IMR-90 (cell line): ENCODE data around the gene SEMA4D. TPM values are rescaled to one million over a fixed set of nuclear protein-coding genes. Genes with fewer than 3 reads are reported as not detected.

Source experiments
- ATAC-seq: fragments of 200-7000 bp; cut with Tn5 transposase; 2 replicates; pipeline ENCODE4 v1.9.1; 2020; ENCODE audit warnings: low read depth, mild to moderate bottlenecking, moderate library complexity
- BruUV-seq: library from RNA; stranded (reverse); fragments of 400-500 nt; replicated peaks from 2 replicates; lab custom pipeline; 2021; lab: Mats Ljungman, UMichigan
- CTCF ChIA-PET: fragments of 300-600 bp; formaldehyde crosslinking; extraction: SDS; loops from one replicate; lab custom pipeline; 2021; ENCODE audit warnings: antibody characterized with exemption; lab: Yijun Ruan, JAX
- POLR2A ChIA-PET: fragments of 300-600 bp; sonication (Branson Sonifier 250); formaldehyde crosslinking; loops from one replicate; lab custom pipeline; 2022; ENCODE audit warnings: antibody characterized with exemption; ENCODE audit not compliant: unreplicated experiment; lab: Charles Lee
- DNase-seq: peaks from one replicate; pipeline ENCODE4 v3.0.0; 2013
- H2AFZ ChIP-seq: replicated peaks from 2 replicates; pipeline ENCODE3; 2013; ENCODE audit warnings: low read length, mild to moderate bottlenecking; ENCODE audit not compliant: poor library complexity
- H2AK5ac ChIP-seq: 2 replicates; pipeline ENCODE4 v1.6.1; 2013; ENCODE audit warnings: low read depth, low read length, inconsistent platforms
- H2AK9ac ChIP-seq: replicated peaks from 2 replicates; pipeline ENCODE3; 2013; ENCODE audit warnings: mild to moderate bottlenecking, low read depth, low read length, moderate library complexity; ENCODE audit not compliant: poor library complexity
- H2BK120ac ChIP-seq: 2 replicates; pipeline ENCODE4 v1.6.1; 2013; ENCODE audit warnings: low read depth, low read length, inconsistent platforms
- H2BK15ac ChIP-seq: 3 replicates; pipeline ENCODE4 v1.6.1; 2013; ENCODE audit warnings: low read depth, low read length, inconsistent platforms
- H2BK20ac ChIP-seq: 2 replicates; pipeline ENCODE4 v1.6.1; 2013; ENCODE audit warnings: low read depth, mild to moderate bottlenecking, inconsistent platforms, low read length, moderate library complexity
- H2BK5ac ChIP-seq: 2 replicates; pipeline ENCODE4 v1.6.1; 2013; ENCODE audit warnings: mild to moderate bottlenecking, low read depth, low read length, inconsistent platforms; ENCODE audit not compliant: poor library complexity, severe bottlenecking
- H3K14ac ChIP-seq: replicated peaks from 2 replicates; pipeline ENCODE4 v1.6.1; 2013; ENCODE audit warnings: low read depth, low read length, inconsistent platforms
- H3K18ac ChIP-seq: 2 replicates; pipeline ENCODE4 v1.6.1; 2013; ENCODE audit warnings: low read depth, low read length, control low read depth
- H3K23ac ChIP-seq: 2 replicates; pipeline ENCODE4 v1.6.1; 2013; ENCODE audit warnings: low read depth, low read length, inconsistent platforms
- H3K27ac ChIP-seq: 2 replicates; pipeline ENCODE4 v1.5.1; 2013; ENCODE audit warnings: mild to moderate bottlenecking, control low read depth, low read length; ENCODE audit not compliant: insufficient read depth
- H3K27me3 ChIP-seq: 2 replicates; pipeline ENCODE4 v1.6.1; 2013; ENCODE audit warnings: low read length; ENCODE audit not compliant: control insufficient read depth, insufficient read depth
- H3K36me3 ChIP-seq: 2 replicates; pipeline ENCODE4 v1.6.1; 2013; ENCODE audit warnings: low read length, mixed read lengths; ENCODE audit not compliant: control insufficient read depth, insufficient read depth
- H3K4ac ChIP-seq: 2 replicates; pipeline ENCODE4 v1.6.1; 2013; ENCODE audit warnings: low read depth, low read length, inconsistent platforms
- H3K4me1 ChIP-seq: 2 replicates; pipeline ENCODE4 v1.6.1; 2013; ENCODE audit warnings: low read length, mixed read lengths; ENCODE audit not compliant: control insufficient read depth, insufficient read depth
- H3K4me2 ChIP-seq: 2 replicates; pipeline ENCODE4 v1.6.1; 2013; ENCODE audit warnings: low read depth, mild to moderate bottlenecking, control low read depth, low read length, moderate library complexity
- H3K4me3 ChIP-seq: 2 replicates; pipeline ENCODE4 v1.5.1; 2013; ENCODE audit warnings: low read depth, mild to moderate bottlenecking, control low read depth, low read length, moderate library complexity; ENCODE audit not compliant: insufficient read depth
- H3K56ac ChIP-seq: 2 replicates; pipeline ENCODE4 v1.6.1; 2013; ENCODE audit warnings: low read length, inconsistent platforms; ENCODE audit not compliant: insufficient read depth; ENCODE audit errors: extremely low read depth
- H3K79me1 ChIP-seq, 2 experiments: 2 replicates each; pipeline ENCODE4 v1.6.1; 2013; ENCODE audit warnings: low read length in 2 of 2, inconsistent platforms in 1 of 2, low read depth in 1 of 2
- H3K9ac ChIP-seq: 2 replicates; pipeline ENCODE4 v1.6.1; 2013; ENCODE audit warnings: low read depth, low read length, control low read depth
- H3K9me1 ChIP-seq: 2 replicates; pipeline ENCODE4 v1.6.1; 2013; ENCODE audit warnings: low read length, inconsistent platforms; ENCODE audit not compliant: insufficient read depth
- H3K9me3 ChIP-seq: 2 replicates; pipeline ENCODE4 v1.6.1; 2013; ENCODE audit warnings: low read length; ENCODE audit not compliant: control insufficient read depth, insufficient read depth
- H4K20me1 ChIP-seq: 2 replicates; pipeline ENCODE4 v1.6.1; 2013; ENCODE audit warnings: low read length, inconsistent platforms; ENCODE audit not compliant: insufficient read depth
- H4K5ac ChIP-seq: 2 replicates; pipeline ENCODE4 v1.6.1; 2013; ENCODE audit warnings: mild to moderate bottlenecking, low read depth, low read length, control low read depth
- H4K8ac ChIP-seq, 2 experiments: 2 replicates each; pipeline ENCODE4 v1.6.1; 2013; ENCODE audit warnings: low read depth in 2 of 2, low read length in 2 of 2, control low read depth in 1 of 2, inconsistent platforms in 1 of 2
- H4K91ac ChIP-seq: 2 replicates; pipeline ENCODE4 v1.6.1; 2013; ENCODE audit warnings: low read depth, low read length, inconsistent platforms; ENCODE audit not compliant: insufficient read depth
- BHLHE40 ChIP-seq: fragments of 150-350 bp; IDR thresholded peaks from 2 replicates; pipeline ENCODE4 v1.6.1; 2016; ENCODE audit warnings: mild to moderate bottlenecking, low read depth, low read length
- CEBPB ChIP-seq: IDR thresholded peaks from 2 replicates; pipeline ENCODE4 v1.6.1; 2012; ENCODE audit warnings: low read depth, low read length, improper control_type of control experiment
- CHD1 ChIP-seq: IDR thresholded peaks from 2 replicates; pipeline ENCODE4 v1.6.1; 2012; ENCODE audit warnings: low read depth, low read length, improper control_type of control experiment
- FOS ChIP-seq: fragments of 150-350 bp; IDR thresholded peaks from 2 replicates; pipeline ENCODE4 v1.6.1; 2016; ENCODE audit warnings: low read depth, low read length
- MAFK ChIP-seq: IDR thresholded peaks from 2 replicates; pipeline ENCODE4 v1.6.1; 2012; ENCODE audit warnings: low read depth, low read length, improper control_type of control experiment
- MAZ ChIP-seq: IDR thresholded peaks from 2 replicates; pipeline ENCODE4 v1.6.1; 2012; ENCODE audit warnings: low read depth, mild to moderate bottlenecking, low read length, improper control_type of control experiment, moderate library complexity, borderline replicate concordance
- MXI1 ChIP-seq: IDR thresholded peaks from 2 replicates; pipeline ENCODE4 v1.6.1; 2012; ENCODE audit warnings: low read depth, mild to moderate bottlenecking, low read length, moderate library complexity, borderline replicate concordance
- NFE2L2 ChIP-seq: fragments of 150-350 bp; IDR thresholded peaks from 2 replicates; pipeline ENCODE4 v1.6.1; 2016; ENCODE audit warnings: low read depth, mild to moderate bottlenecking, low read length
- POLR2A ChIP-seq: IDR thresholded peaks from 2 replicates; pipeline ENCODE4 v1.6.1; 2012; ENCODE audit warnings: mild to moderate bottlenecking, low read depth, low read length
- RAD21 ChIP-seq: IDR thresholded peaks from 2 replicates; pipeline ENCODE4 v1.6.1; 2012; ENCODE audit warnings: low read length, improper control_type of control experiment
- RCOR1 ChIP-seq: IDR thresholded peaks from 2 replicates; pipeline ENCODE4 v1.6.1; 2012; ENCODE audit warnings: mild to moderate bottlenecking, low read length, improper control_type of control experiment; ENCODE audit not compliant: insufficient replicate concordance
- RFX5 ChIP-seq: IDR thresholded peaks from 2 replicates; pipeline ENCODE4 v1.8.0; 2012; ENCODE audit warnings: low read depth, mild to moderate bottlenecking, low read length, moderate library complexity
- SMC3 ChIP-seq: fragments of 150-350 bp; IDR thresholded peaks from 2 replicates; pipeline ENCODE4 v1.6.1; 2016; ENCODE audit warnings: low read depth, mild to moderate bottlenecking, antibody characterized with exemption, low read length, moderate library complexity
- USF2 ChIP-seq: fragments of 150-350 bp; IDR thresholded peaks from 2 replicates; pipeline ENCODE4 v1.6.1; 2017; ENCODE audit warnings: mild to moderate bottlenecking, antibody characterized with exemption, low read length, low read depth
- WGBS, 2 experiments: methylation state at CpG; one replicate each; pipeline versions ENCODE4 v1.1.5 to v1.1.7; 2013; ENCODE audit warnings: missing lambda C conversion rate in 2 of 2; ENCODE audit not compliant: insufficient read length in 1 of 2; ENCODE audit errors: extremely low coverage in 2 of 2; 5-methylcytosine and 5-hydroxymethylcytosine counted together
- dilution Hi-C: fragments of 300-500 bp; cut with HindIII; formaldehyde crosslinking; loops from one replicate; pipeline ENCODE4 v1.14.3; 2018; ENCODE audit warnings: low sequenced_read_pairs; ENCODE audit not compliant: unreplicated experiment
- in situ Hi-C: fragments of 300-500 bp; cut with MboI; formaldehyde crosslinking; loops from 3 replicates; pipeline ENCODE4 v1.14.3; 2019; ENCODE audit warnings: low sequenced_read_pairs, inconsistent platforms, mixed read lengths
- intact Hi-C: fragments of 100-400 bp; cut with micrococcal nuclease; formaldehyde crosslinking; loops from 2 replicates; pipeline ENCODE4 v1.10.0; 2022
- polyA plus RNA-seq, 3 experiments: library from polyadenylated mRNA; depleted of rRNA; stranded (reverse); fragments of >200 nt; gene quantifications; 2 replicates each; pipeline ENCODE4 v1.2.3, GENCODE V29; 2012; ENCODE audit warnings: low replicate concordance in 1 of 3
- total RNA-seq: library from RNA; depleted of rRNA; stranded (reverse); fragments of >200 nt; gene quantifications from 2 replicates; pipeline ENCODE4 v1.2.3, GENCODE V29; 2012
- TF ChIP-seq, protein P1 (sequence below): conservative IDR thresholded peaks from 2 replicates; pipeline ENCODE4 v1.5.1; 2012; ENCODE audit warnings: mild to moderate bottlenecking, low read depth, low read length, improper control_type of control experiment
- TF ChIP-seq, protein P2 (sequence below): fragments of 150-350 bp; IDR thresholded peaks from 2 replicates; pipeline ENCODE4 v1.6.1; 2016; ENCODE audit warnings: low read depth, mild to moderate bottlenecking, low read length, moderate library complexity, borderline replicate concordance

Gene SEMA4D
- total and polyA plus RNA-seq, 2 of the 4 experiments (the other 2 are of a cell fraction): 0.90 to 1.5 TPM

- Histone ChIP-seq H4K8ac (no peak overlapping the region), H2BK5ac (no peak overlapping the region), H3K23ac (no peak overlapping the region), H3K79me1 (no peaks in the 10 kb centered on the region; a peak in 2 of 4 replicates), H4K20me1 (no peaks in the 10 kb centered on the region; the same call in 1 of the 2 replicates), H2AFZ (no peak overlapping the region), H3K4me1 (no peaks in the 10 kb centered on the region), H3K9me1 (no peaks in the 10 kb centered on the region), H3K27me3 (peaks cover 18% of the 10 kb centered on the region), H3K4me2 (no peak overlapping the region), H3K14ac (no peak overlapping the region), H2BK120ac (no peak overlapping the region), H3K4ac (no peak overlapping the region), H2BK20ac (no peak overlapping the region), H3K9me3 (no peaks in the 10 kb centered on the region), H3K36me3 (no peaks in the 10 kb centered on the region), H2AK5ac (no peak overlapping the region), H4K91ac (no peak overlapping the region), H3K27ac (no peak overlapping the region), H3K18ac (no peak overlapping the region), H3K56ac (no peak overlapping the region), H4K5ac (no peak overlapping the region), H3K9ac (no peak overlapping the region), H3K4me3 (no peak overlapping the region), H2AK9ac (no peak overlapping the region), H2BK15ac (no peak overlapping the region)
- intact Hi-C loops: no loop called here
- BruUV-seq: no TSS peak
- in situ Hi-C loops: no loop called here
- ChIA-PET CTCF (no interaction called here), POLR2A (no interaction called here)
- WGBS, 2 experiments: no CpG with 5 or more reads among the region's 5 CpGs
- TF ChIP-seq CEBPB (no peak), RCOR1 (no peak), RFX5 (no peak), FOS (no peak), MXI1 (no peak), MAZ (no peak), SMC3 (no peak), BHLHE40 (no peak), RAD21 (no peak), CHD1 (no peak), USF2 (no peak), MAFK (no peak), POLR2A (no peak), NFE2L2 (no peak)
- TF ChIP-seq, protein P1, sequence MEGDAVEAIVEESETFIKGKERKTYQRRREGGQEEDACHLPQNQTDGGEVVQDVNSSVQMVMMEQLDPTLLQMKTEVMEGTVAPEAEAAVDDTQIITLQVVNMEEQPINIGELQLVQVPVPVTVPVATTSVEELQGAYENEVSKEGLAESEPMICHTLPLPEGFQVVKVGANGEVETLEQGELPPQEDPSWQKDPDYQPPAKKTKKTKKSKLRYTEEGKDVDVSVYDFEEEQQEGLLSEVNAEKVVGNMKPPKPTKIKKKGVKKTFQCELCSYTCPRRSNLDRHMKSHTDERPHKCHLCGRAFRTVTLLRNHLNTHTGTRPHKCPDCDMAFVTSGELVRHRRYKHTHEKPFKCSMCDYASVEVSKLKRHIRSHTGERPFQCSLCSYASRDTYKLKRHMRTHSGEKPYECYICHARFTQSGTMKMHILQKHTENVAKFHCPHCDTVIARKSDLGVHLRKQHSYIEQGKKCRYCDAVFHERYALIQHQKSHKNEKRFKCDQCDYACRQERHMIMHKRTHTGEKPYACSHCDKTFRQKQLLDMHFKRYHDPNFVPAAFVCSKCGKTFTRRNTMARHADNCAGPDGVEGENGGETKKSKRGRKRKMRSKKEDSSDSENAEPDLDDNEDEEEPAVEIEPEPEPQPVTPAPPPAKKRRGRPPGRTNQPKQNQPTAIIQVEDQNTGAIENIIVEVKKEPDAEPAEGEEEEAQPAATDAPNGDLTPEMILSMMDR: no peak
- TF ChIP-seq, protein P2, sequence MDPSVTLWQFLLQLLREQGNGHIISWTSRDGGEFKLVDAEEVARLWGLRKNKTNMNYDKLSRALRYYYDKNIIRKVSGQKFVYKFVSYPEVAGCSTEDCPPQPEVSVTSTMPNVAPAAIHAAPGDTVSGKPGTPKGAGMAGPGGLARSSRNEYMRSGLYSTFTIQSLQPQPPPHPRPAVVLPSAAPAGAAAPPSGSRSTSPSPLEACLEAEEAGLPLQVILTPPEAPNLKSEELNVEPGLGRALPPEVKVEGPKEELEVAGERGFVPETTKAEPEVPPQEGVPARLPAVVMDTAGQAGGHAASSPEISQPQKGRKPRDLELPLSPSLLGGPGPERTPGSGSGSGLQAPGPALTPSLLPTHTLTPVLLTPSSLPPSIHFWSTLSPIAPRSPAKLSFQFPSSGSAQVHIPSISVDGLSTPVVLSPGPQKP: no peak
- ATAC-seq: no peak
- DNase-seq: no peak
- dilution Hi-C loops: no loop called here
Measured at GRCh38 chr9:89500008-89500407, 2.1 kb upstream of the SEMA4D start.
